Measurements from ENCODE around the gene ZC3H10.
"Not testable (repeated sequence)": the region's sequence is repeated elsewhere in the genome, so short reads cannot be mapped to it uniquely, and the experiment has no call there.

ZC3H10 gene, protein sequence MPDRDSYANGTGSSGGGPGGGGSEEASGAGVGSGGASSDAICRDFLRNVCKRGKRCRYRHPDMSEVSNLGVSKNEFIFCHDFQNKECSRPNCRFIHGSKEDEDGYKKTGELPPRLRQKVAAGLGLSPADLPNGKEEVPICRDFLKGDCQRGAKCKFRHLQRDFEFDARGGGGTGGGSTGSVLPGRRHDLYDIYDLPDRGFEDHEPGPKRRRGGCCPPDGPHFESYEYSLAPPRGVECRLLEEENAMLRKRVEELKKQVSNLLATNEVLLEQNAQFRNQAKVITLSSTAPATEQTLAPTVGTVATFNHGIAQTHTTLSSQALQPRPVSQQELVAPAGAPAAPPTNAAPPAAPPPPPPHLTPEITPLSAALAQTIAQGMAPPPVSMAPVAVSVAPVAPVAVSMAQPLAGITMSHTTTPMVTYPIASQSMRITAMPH

DNA sequence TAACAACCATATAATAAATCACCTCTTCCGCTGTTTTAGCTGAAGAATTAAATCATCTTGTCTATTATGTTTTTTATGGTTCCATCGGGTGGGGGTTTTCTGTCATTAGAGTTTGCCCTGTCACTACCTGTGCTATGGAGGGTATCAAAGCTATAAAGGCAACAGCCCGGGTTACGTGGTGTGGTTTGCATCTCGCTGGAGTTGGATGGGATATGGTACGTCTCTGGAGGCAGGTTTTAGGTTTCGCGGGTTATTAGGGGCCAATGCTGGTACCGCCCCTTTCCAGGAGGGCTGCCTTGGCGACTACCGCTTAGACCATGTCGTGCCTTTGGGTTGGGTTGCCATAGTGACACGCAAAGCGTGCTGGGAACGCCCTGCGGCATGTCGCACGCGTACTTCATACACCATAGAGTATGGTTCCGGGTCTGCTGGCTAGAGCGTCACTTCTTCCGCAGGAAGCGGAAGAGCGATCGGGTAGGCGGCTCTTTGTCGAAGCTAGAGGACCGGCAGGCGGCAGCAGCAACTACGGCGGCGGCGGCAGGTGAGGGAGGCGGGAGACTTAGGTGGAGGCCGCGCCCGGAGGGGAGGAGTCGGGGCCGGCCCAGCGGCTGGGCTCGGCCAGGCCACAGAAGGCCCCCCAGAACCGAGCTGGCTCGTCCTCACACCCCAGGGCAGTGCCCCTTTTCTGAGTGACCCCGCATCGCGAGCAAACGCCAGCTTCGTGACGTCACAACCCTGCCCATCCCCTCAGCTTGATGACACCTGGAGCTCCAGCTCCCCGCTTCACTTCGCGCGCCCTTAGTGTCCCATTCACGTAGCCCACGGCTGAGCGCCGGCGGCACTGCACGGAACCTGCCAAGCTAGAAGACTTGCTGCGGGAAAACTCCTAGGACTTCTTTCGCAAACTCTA, at the start of gene ZC3H10:
TSS of gene ZC3H10 (plus strand) at position 489 of the 910 bp plus-strand sequence. CDS start 2,297 bp downstream, outside the sequence.
- peak; percentile 99 for DNase-seq

DNA sequence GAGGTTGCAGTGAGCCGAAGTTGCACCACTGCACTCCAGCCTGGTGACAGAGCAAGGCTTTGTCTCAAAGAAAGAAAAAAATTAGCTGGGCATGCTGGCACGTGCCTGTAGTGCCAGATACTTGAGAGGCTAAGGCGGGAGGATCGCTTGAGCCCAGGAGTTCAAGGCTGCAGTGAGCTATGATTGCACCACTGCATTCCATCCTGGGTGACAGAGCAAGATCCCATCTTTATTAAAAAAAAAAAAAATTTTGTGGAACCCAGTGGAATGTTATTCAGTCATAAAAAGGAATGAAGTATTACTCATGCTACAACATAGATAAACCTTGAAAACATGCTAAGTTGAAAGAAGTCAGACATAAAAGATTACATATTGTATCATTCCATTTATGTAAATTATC, 46.4 kb upstream of the ZC3H10 start:
- DNase-seq = no peak

DNA sequence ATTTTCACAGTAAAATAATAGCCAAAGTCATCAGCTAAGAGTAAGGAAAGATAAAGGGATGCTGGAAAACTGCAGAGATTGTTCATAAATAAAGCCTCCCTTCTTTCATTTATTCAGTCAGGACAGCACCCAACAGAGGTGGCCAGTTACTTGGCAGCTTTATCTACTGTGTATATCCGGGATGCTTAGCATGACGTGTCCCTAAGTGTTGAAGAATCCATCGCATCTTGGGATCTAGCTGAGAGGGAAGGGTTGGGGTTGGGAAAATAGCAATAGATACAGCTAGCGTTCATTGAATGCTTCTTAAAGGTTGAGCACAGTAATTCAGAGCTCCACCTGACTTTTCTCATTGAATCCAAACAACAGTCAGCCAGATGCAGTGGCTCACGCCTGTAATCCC, 43.7 kb upstream of the ZC3H10 start:
- DNase-seq = no peak

DNA sequence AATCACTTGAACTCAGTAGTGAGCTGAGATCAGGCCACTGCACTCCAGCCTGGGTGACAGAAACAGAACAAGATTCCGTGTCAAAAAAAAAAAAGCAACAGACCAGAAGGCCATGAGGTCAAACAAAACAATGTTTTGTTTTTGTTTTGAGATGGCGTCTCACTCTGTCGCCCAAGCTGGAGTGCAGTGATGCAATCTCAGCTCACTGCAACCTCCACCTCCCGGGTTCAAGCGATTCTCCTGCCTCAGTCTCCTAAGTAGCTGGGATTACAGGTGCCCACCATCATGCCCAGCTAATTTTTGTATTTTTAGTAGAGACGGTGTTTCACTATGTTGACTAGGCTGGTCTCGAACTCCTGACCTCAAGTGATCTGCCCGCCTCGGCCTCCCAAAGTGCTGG, 40.1 kb upstream of the ZC3H10 start:
- not testable (repeated sequence) for DNase-seq

DNA sequence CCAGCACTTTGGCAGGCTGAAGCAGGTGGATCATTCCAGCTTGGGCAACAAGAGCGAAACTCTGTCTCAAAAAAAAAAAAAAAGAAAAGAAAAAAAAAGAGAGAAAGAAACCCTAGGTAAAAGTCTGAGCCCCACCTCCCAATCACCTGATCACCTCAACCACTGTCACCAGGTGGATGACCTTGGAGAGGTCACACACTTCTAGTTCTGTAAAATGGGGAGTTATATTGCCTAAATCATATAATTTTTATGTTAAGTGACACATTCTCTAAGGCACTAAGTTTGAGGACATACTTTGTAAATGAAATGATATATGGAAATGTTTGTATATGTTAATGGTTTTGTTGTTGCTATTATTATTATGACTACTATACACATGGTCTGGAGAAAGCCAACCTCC, 39.6 kb upstream of the ZC3H10 start:
- no peak for DNase-seq

DNA sequence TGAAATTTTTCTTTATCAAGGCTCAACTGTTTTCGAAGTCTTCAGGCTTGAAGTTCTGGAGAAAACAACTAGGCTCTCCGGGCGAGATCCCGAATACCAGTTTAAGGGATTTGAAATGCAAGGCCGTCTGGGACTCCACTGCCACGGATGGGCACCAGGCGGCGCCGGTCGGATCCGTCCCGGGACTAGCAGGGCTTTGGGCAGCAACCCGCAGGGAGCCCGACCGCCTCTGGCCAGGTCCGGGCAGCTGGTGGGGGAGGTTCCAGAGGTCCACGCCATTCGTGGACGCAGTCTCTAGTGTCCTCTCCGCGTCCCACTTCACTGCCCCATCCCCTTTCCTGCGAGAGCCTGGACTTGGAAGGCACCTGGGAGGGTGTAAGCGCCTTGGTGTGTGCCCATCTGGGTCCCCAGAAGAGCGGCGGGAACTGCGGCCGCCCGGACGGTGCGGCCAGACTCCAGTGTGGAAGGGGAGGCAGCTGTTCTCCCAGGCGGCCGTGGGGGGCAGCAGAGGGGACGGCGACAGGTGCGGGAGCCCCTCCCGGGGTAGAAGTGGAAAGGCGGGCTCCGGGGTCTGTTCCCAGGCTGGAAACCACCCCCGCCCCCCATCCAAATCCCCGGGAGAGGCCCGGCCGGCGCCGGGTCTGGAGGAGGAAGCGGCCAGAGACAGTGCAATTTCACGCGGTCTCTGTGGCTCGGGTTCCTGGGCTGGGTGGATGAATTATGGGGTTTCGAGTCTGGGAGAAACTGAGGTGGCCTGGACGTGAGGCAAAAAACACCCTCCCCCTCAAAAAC, 38.9 kb upstream of the ZC3H10 start:
- no peak for DNase-seq

DNA sequence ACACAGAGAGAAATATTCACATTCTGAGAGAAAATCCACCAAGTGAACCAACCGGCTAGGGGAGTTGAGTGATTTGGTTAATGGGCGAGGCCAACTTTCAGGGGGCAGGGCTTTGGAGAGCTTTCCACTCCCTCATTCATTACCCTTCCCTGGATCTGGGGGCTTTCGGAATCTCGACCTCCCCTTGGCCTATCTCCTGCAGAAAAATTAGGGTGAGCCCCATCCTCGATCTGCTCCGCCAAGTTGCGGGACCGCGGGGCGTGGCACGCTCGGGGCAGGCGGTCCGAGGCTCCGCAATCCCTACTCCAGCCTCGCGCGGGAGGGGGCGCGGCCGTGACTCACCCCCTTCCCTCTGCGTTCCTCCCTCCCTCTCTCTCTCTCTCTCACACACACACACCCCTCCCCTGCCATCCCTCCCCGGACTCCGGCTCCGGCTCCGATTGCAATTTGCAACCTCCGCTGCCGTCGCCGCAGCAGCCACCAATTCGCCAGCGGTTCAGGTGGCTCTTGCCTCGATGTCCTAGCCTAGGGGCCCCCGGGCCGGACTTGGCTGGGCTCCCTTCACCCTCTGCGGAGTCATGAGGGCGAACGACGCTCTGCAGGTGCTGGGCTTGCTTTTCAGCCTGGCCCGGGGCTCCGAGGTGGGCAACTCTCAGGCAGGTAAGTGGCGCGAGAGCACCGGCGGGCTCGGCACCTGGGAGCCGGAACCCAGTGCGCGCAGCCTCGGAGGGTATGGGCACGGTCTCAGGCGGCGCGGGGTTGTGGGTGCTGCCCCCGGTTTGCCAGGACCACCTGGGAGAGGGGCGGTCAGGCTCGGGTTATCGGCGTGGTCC, 38.1 kb upstream of the ZC3H10 start, which contains the start of gene ERBB3:
TSS of gene ERBB3 (plus strand) at position 443 of the 833 bp plus-strand sequence. CDS start at position 579, 136 bp downstream.
- DNase-seq = peak; percentile 71

DNA sequence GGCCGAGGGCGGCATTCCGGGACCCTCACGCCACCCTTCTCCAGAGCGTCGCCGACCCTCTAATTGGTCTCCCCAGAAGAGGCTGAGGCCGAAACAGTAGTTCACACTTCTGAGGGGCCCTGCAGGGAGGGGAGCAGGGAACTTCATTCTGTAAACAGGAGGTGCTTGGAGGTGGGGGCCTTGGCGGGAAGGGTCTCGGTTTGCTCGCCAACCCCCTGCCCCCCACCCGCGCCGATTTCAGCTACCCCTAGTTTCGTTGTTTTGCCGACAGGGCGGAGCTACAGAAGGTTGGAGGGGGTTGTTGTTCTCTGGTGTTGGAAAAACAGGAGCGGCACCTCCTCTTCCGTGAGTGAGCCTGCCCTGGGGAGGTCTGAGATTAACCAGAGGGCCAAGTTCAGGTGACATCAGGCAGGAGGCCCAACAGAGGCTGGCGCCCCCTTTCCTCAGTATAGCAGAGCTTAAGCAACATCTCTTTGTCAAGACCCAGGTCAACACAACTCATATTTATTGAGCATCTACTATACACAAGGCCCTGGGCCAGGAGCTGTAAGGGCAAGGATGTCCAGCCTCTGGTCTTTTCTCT, 37.4 kb upstream of the ZC3H10 start:
- DNase-seq = no peak

DNA sequence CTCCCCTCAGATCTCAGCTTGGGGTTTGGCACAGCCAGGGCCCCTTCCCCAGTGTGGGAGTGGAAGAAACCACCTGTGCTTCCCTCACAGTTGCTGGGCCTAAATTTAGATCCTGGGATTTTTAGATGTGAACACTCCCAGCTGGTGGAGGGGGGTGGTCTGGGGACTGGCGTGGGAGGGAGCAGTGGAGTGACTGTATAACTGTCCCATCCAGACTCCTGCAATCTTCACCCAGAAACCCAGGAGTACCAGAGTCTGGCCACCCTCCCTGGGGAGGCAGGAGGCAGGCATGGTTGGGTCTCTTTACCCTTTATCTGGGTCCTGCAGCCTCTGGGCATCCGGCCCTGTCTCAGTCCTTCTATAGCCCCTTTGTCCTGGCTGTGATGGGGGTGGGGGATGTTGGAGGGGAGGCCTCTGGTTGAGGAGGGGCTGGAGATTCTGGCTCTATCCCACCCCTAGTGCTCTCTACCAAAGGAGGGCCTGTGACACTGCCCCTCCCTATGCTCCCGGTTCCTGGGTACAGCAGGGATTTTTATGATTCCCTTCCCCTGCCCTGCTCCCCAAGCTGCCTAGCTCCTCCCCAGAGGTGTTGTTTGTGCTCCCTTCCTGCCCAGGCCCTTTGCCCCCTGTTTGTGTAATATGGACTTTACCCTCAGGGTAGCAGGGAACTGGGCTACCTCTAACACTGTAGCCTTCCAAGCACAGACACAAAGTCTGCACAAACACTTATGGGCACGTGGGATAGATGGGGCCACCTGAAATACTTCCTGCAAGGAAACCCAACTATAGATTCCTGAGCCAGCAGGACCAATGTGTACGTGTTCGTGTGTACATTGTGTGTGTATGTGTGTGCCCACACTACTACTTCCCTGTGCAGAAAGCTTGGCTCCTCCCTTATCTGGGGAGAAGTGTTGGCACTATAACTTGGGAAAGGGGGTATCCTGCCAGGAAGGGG, 36.4 kb upstream of the ZC3H10 start:
- no peak for DNase-seq

DNA sequence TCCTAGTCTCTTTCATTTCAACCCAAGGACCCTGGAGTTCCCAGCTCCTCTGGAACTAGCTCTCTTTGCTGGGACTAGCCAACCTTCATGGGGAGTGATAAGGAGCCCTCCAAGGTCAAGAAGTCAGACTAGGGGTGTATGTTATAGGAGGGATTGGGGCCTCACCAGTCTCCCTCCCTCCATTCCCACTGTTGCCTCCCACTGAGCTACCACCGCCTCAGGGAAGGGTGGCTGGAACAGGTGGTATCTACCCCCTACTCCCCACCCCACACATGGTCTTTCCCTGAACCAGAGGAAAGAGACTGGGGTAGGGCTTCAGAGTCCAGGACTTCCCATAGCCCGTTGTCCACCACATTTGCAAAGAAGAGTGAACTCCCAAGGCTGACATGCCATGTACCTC, 35.7 kb upstream of the ZC3H10 start:
- DNase-seq = no peak

DNA sequence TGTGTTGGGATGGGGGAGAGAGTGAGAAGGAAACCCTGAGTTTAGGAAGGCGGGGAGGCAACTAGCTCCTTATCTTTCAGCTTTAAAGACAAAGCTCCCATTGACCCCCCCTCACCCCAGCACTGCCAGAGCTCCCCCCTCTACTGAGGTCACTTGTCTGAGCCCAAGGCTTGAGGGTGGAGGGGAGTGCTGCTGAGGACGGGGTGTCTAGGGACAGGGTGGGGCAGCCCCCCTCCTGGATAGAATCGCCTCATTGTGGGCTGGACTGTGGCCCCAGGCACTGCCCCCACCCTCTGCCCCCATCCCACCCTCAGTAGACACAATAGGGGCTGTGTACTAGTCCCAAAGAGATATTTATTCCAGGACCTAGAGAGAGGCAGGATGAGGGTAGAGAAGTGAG, 35.1 kb upstream of the ZC3H10 start:
- DNase-seq = no peak

DNA sequence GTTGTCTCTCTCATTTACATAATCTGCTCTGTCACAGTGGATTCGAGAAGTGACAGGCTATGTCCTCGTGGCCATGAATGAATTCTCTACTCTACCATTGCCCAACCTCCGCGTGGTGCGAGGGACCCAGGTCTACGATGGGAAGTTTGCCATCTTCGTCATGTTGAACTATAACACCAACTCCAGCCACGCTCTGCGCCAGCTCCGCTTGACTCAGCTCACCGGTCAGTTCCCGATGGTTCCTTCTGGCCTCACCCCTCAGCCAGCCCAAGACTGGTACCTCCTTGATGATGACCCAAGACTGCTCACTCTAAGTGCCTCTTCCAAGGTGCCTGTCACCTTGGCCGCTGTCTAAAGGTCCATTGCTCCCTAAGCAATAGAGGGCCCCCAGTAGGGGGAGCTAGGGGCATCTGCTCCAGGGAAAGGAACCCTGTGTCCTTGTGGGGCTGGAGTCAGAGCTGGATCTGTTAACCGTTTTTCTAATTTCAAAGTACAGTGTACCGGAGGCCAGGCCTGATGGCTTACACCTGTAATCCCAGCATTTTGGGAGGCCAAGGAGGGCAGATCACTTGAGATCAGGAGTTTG, 33.0 kb upstream of the ZC3H10 start:
- DNase-seq = no peak

DNA sequence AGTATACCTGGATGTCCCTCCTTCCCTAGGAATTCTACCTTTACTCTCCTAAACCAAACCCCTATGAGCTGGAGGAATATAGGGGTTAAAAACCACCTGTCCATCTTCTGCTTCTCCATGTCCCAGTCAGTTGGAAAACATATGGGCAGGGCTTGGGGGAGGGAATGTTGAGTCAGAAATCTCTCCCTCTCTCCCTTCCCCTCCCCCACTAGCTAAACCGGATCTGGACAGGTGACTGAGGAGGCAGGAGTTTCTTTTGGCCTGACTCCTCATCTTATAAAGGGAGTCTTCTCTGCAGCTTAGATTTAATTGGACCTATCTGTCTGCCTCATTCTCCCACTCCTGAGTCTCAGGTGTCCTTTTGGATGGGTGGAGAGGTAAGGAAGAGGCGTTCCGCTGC, 32.0 kb upstream of the ZC3H10 start:
- DNase-seq = no peak

DNA sequence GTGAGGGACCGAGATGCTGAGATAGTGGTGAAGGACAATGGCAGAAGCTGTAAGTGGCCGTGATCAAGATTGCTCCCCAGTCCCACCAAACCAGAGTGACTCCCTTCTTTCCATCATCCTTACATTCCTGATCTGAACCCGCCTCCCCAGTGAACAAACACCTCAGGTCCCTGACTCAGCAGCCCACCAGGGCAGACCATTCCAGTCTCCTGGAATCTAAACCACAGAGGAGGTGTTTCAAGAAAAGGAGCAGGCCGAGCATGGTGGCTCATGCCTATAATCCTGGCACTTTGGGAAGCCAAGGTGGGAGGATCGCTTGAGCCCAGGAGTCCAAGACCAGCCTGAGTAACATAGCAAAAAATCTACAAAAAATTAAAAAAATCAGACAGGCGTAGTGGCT, 31.5 kb upstream of the ZC3H10 start:
- DNase-seq = no peak

DNA sequence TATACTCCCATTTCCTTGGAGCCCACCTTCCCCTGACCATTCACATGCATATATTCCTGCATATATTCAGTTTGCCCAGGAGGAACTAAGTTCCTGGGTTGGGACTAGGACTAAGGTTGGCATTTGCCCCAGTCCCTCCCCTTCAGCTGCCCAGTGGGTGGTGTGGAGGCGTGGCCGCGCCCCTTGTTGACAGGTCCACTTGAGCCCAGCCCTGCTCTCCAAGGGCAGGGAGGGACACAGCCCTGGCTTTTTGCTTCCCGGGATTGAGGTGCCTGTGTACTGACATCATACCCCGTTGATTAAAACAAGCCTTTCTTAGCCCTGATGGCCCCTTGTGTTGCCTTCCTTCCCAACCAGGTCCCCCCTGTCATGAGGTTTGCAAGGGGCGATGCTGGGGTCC, 30.8 kb upstream of the ZC3H10 start:
- no peak for DNase-seq

DNA sequence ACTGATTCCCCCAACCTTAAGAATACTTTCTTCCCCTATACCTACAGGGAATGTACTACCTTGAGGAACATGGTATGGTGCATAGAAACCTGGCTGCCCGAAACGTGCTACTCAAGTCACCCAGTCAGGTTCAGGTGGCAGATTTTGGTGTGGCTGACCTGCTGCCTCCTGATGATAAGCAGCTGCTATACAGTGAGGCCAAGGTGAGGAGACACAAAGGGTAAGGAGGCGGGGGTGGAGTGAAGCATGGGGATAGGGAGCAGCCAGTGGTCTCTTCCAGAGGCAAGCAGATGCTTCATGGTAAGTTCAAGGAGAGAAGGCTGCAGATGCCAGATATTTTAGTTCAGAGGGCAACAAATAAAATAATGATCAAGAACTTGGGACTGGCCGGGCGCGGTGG, 20.3 kb upstream of the ZC3H10 start:
- DNase-seq = no peak

DNA sequence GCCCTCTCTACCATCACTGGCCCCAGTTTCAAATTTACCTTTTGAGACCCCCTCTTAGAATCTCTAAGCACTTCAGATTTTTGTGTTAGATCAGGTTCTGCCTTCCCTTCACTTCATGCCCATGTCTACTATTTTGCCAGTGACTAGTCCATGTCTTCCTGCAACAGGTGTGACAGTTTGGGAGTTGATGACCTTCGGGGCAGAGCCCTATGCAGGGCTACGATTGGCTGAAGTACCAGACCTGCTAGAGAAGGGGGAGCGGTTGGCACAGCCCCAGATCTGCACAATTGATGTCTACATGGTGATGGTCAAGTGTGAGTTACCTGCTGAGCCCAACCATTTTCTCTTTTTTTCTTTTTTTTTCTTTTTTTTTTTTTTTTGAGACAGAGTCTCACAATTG, 19.5 kb upstream of the ZC3H10 start:
- DNase-seq = no peak

DNA sequence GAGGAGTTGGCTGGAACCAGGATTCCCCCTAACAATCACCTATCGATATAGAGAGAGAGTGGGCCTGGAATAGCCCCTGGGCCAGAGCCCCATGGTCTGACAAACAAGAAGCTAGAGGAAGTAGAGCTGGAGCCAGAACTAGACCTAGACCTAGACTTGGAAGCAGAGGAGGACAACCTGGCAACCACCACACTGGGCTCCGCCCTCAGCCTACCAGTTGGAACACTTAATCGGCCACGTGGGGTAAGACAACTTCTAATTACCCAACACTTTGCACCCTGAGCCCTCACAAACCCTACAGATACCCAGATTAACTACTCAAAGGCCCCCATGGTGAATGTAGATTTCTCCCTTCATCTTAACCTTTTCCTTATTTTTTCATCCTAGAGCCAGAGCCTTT, 18.3 kb upstream of the ZC3H10 start:
- DNase-seq = no peak

DNA sequence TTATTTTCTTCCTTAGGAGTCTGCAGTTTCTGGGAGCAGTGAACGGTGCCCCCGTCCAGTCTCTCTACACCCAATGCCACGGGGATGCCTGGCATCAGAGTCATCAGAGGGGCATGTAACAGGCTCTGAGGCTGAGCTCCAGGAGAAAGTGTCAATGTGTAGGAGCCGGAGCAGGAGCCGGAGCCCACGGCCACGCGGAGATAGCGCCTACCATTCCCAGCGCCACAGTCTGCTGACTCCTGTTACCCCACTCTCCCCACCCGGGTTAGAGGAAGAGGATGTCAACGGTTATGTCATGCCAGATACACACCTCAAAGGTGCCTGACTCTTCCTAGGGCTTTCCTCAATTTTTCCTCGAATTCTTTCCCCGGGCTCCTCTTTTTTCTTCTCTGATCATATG, 17.0 kb upstream of the ZC3H10 start:
- no peak for DNase-seq

DNA sequence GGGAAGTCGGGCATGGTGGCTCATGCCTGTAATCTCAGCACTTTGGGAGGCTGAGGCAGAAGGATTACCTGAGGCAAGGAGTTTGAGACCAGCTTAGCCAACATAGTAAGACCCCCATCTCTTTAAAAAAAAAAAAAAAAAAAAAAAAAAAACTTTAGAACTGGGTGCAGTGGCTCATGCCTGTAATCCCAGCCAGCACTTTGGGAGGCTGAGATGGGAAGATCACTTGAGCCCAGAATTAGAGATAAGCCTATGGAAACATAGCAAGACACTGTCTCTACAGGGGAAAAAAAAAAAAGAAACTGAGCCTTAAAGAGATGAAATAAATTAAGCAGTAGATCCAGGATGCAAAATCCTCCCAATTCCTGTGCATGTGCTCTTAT, 15.4 kb upstream of the ZC3H10 start:
- no peak for DNase-seq

All from NCI-H2107 (cell line).